ENCODE measurements around the gene LILRB4. TPM values are rescaled to one million over a fixed set of nuclear protein-coding genes. Genes with fewer than 3 reads are reported as not detected.
"Not testable (repeated sequence)": the region's sequence is repeated elsewhere in the genome, so short reads cannot be mapped to it uniquely, and the experiment has no call there.

The LILRB4 gene
- total RNA-seq, 1 experiment from 2014 or later = not detected

- no peaks in the 10 kb centered on the region for H3K36me3 ChIP-seq
- no peak for DNase-seq (ENCODE audit: low read depth in 1 of 2, low spot score in 2 of 2)
- no peaks in the 10 kb centered on the region for H3K9me3 ChIP-seq (replicated peaks)
- H3K4me1 ChIP-seq (replicated peaks) = no peaks in the 10 kb centered on the region
- no peak overlapping the region for H3K27ac ChIP-seq
- H3K27me3 ChIP-seq (replicated peaks) = no peaks in the 10 kb centered on the region
- H3K4me3 ChIP-seq = no peak overlapping the region
Measured at GRCh38 chr19:54691582-54692297, 29.0 kb downstream of the LILRB4 start.

GRCh38 chr19:54692298-54692615 lies 29.5 kb downstream of the LILRB4 start:
- Histone ChIP-seq H3K4me1 (replicated peaks) (no peaks in the 10 kb centered on the region), H3K4me3 (no peak overlapping the region)
- DNase-seq (ENCODE audit: low read depth in 1 of 2, low spot score in 2 of 2) = no peak

GRCh38 chr19:54694648-54695047 lies 31.9 kb downstream of the LILRB4 start:
- Histone ChIP-seq H3K4me1 (replicated peaks) (no peaks in the 10 kb centered on the region), H3K9me3 (replicated peaks) (no peaks in the 10 kb centered on the region), H3K27ac (no peak overlapping the region), H3K27me3 (replicated peaks) (no peaks in the 10 kb centered on the region), H3K4me3 (no peak overlapping the region), H3K36me3 (no peaks in the 10 kb centered on the region)
- no peak for DNase-seq (ENCODE audit: low read depth in 1 of 2, low spot score in 2 of 2)

More at GRCh38 chr19:54692298-54692615, 29.5 kb downstream of the LILRB4 start:
- Histone ChIP-seq H3K27me3 (replicated peaks) (no peaks in the 10 kb centered on the region), H3K27ac (no peak overlapping the region), H3K9me3 (replicated peaks) (no peaks in the 10 kb centered on the region), H3K36me3 (no peaks in the 10 kb centered on the region)

- Histone ChIP-seq H3K36me3 (no peaks in the 10 kb centered on the region), H3K4me3 (no peak overlapping the region)
Measured at GRCh38 chr19:54696117-54696548, 33.3 kb downstream of the LILRB4 start.

GRCh38 chr19:54696766-54697165 lies 34.0 kb downstream of the LILRB4 start:
- Histone ChIP-seq H3K27ac (no peak overlapping the region), H3K36me3 (no peaks in the 10 kb centered on the region), H3K4me3 (no peak overlapping the region), H3K9me3 (replicated peaks) (no peaks in the 10 kb centered on the region), H3K27me3 (replicated peaks) (no peaks in the 10 kb centered on the region), H3K4me1 (replicated peaks) (no peaks in the 10 kb centered on the region)
- DNase-seq (ENCODE audit: low read depth in 1 of 2, low spot score in 2 of 2) = no peak

More at GRCh38 chr19:54696117-54696548, 33.3 kb downstream of the LILRB4 start:
- Histone ChIP-seq H3K9me3 (replicated peaks) (no peaks in the 10 kb centered on the region), H3K4me1 (replicated peaks) (no peaks in the 10 kb centered on the region), H3K27me3 (replicated peaks) (no peaks in the 10 kb centered on the region), H3K27ac (no peak overlapping the region)
- no peak for DNase-seq (ENCODE audit: low read depth in 1 of 2, low spot score in 2 of 2)

GRCh38 chr19:54697716-54698115 lies 34.9 kb downstream of the LILRB4 start:
- H3K27ac ChIP-seq; DNase-seq (ENCODE audit: low read depth in 1 of 2, low spot score in 2 of 2); H3K9me3 ChIP-seq (replicated peaks); H3K27me3 ChIP-seq (replicated peaks); H3K4me3 ChIP-seq; H3K4me1 ChIP-seq (replicated peaks); H3K36me3 ChIP-seq: not testable (repeated sequence)

GRCh38 chr19:54704928-54705327 lies 42.1 kb downstream of the LILRB4 start:
- Histone ChIP-seq H3K4me3 (no peak overlapping the region), H3K9me3 (replicated peaks) (no peaks in the 10 kb centered on the region), H3K27ac (no peak overlapping the region), H3K27me3 (replicated peaks) (no peaks in the 10 kb centered on the region), H3K36me3 (no peaks in the 10 kb centered on the region), H3K4me1 (replicated peaks) (no peaks in the 10 kb centered on the region)
- no peak for DNase-seq (ENCODE audit: low read depth in 1 of 2, low spot score in 2 of 2)

GRCh38 chr19:54707962-54708361 lies 45.2 kb downstream of the LILRB4 start:
- H3K27me3 ChIP-seq (replicated peaks) = no peaks in the 10 kb centered on the region
- no peak for DNase-seq (ENCODE audit: low read depth in 1 of 2, low spot score in 2 of 2)
- no peaks in the 10 kb centered on the region for H3K9me3 ChIP-seq (replicated peaks)
- H3K4me1 ChIP-seq (replicated peaks) = no peaks in the 10 kb centered on the region
- H3K27ac ChIP-seq = no peak overlapping the region
- no peaks in the 10 kb centered on the region for H3K36me3 ChIP-seq
- H3K4me3 ChIP-seq = no peak overlapping the region

- Histone ChIP-seq H3K36me3 (no peaks in the 10 kb centered on the region), H3K9me3 (replicated peaks) (no peaks in the 10 kb centered on the region), H3K4me3 (no peak overlapping the region), H3K4me1 (replicated peaks) (no peaks in the 10 kb centered on the region), H3K27ac (no peak overlapping the region), H3K27me3 (replicated peaks) (no peaks in the 10 kb centered on the region)
- no peak for DNase-seq (ENCODE audit: low read depth in 1 of 2, low spot score in 2 of 2)
Measured at GRCh38 chr19:54708781-54709180, 46.0 kb downstream of the LILRB4 start.

GRCh38 chr19:54709212-54709948 lies 46.6 kb downstream of the LILRB4 start:
- no peaks in the 10 kb centered on the region for H3K27me3 ChIP-seq (replicated peaks)
- no peak for DNase-seq (ENCODE audit: low read depth in 1 of 2, low spot score in 2 of 2)
- no peaks in the 10 kb centered on the region for H3K36me3 ChIP-seq
- no peaks in the 10 kb centered on the region for H3K9me3 ChIP-seq (replicated peaks)
- H3K27ac ChIP-seq = no peak overlapping the region
- H3K4me1 ChIP-seq (replicated peaks) = no peaks in the 10 kb centered on the region
- no peak overlapping the region for H3K4me3 ChIP-seq

- not testable (repeated sequence) for H3K4me3 ChIP-seq; H3K4me1 ChIP-seq (replicated peaks); H3K27ac ChIP-seq; H3K9me3 ChIP-seq (replicated peaks); DNase-seq (ENCODE audit: low read depth in 1 of 2, low spot score in 2 of 2); H3K36me3 ChIP-seq; H3K27me3 ChIP-seq (replicated peaks)
Measured at GRCh38 chr19:54709956-54710355, 47.2 kb downstream of the LILRB4 start.

Other genes starting within 250 kb of the LILRB4 start
- not detected in 2 replicates for gene TTYH1, start 247.5 kb upstream of the LILRB4 start, total RNA-seq (2014; rRNA removed; shearing (Covaris generic))
- 9.5 and 14.4 TPM in 2 replicates for gene LENG8, start 213.8 kb upstream of the LILRB4 start, total RNA-seq (2014; rRNA removed; shearing (Covaris generic))
- gene LENG9, start 199.2 kb upstream of the LILRB4 start, total RNA-seq (2014; rRNA removed; shearing (Covaris generic)) = 4.0 and 5.4 TPM in 2 replicates
- gene CDC42EP5, start 189.7 kb upstream of the LILRB4 start, total RNA-seq (2014; rRNA removed; shearing (Covaris generic)) = 1.2 and 8.8 TPM in 2 replicates
- not detected in 2 replicates for gene LAIR2, start 160.2 kb upstream of the LILRB4 start, total RNA-seq (2014; rRNA removed; shearing (Covaris generic))
- not detected in 2 replicates for gene LILRA2, start 89.2 kb upstream of the LILRB4 start, total RNA-seq (2014; rRNA removed; shearing (Covaris generic))
- gene LILRA1, start 69.4 kb upstream of the LILRB4 start, total RNA-seq (2014; rRNA removed; shearing (Covaris generic)) = not detected in 2 replicates
- gene LILRB1, start 32.5 kb upstream of the LILRB4 start, total RNA-seq (2014; rRNA removed; shearing (Covaris generic)) = not detected in 2 replicates
- gene KIR3DL3, start 61.5 kb downstream of the LILRB4 start, total RNA-seq (2014; rRNA removed; shearing (Covaris generic)) = not detected in 2 replicates
- not detected in 2 replicates for gene KIR2DL3, start 75.5 kb downstream of the LILRB4 start, total RNA-seq (2014; rRNA removed; shearing (Covaris generic))
- not detected in 2 replicates for gene KIR2DL1, start 106.8 kb downstream of the LILRB4 start, total RNA-seq (2014; rRNA removed; shearing (Covaris generic))
- not detected in 2 replicates for gene KIR2DL4, start 140.6 kb downstream of the LILRB4 start, total RNA-seq (2014; rRNA removed; shearing (Covaris generic))
- not detected in 2 replicates for gene KIR3DL1, start 153.5 kb downstream of the LILRB4 start, total RNA-seq (2014; rRNA removed; shearing (Covaris generic))
- gene KIR2DS4, start 169.7 kb downstream of the LILRB4 start, total RNA-seq (2014; rRNA removed; shearing (Covaris generic)) = not detected in 2 replicates
- not detected in 2 replicates for gene KIR3DL2, start 187.5 kb downstream of the LILRB4 start, total RNA-seq (2014; rRNA removed; shearing (Covaris generic))
- gene FCAR, start 211.2 kb downstream of the LILRB4 start, total RNA-seq (2014; rRNA removed; shearing (Covaris generic)) = not detected in 2 replicates
- not detected in 2 replicates for gene NCR1, start 243.2 kb downstream of the LILRB4 start, total RNA-seq (2014; rRNA removed; shearing (Covaris generic))

Measured in SJSA1 (cell line).